SK-N-SH (cell line): ENCODE measurements around the gene TEX35. TPM values are rescaled to one million over a fixed set of nuclear protein-coding genes. Genes with fewer than 3 reads are reported as not detected.

Experiments
- CTCF ChIA-PET: fragments of 300-600, 350-600 bp; formaldehyde crosslinking; extraction: SDS; loops from one replicate; lab custom pipeline; 2021; lab: Yijun Ruan, JAX
- POLR2A ChIA-PET: fragments of 350-600 bp; sonication (Branson Sonifier 250); formaldehyde crosslinking; extraction: SDS; loops from one replicate; lab custom pipeline; 2020; ENCODE audit warnings: antibody characterized with exemption, inconsistent platforms; lab: Yijun Ruan, JAX
- DNase-seq: peaks from one replicate; pipeline ENCODE4 v3.0.0; 2012
- H2AFZ ChIP-seq: fragments of 200-600 bp; sonication (generic); 2 replicates; pipeline ENCODE4 v1.8.1; 2016; ENCODE audit warnings: antibody characterized with exemption, mild to moderate bottlenecking, low read depth
- H3F3A ChIP-seq: fragments of 200-600 bp; sonication (generic); replicated peaks from 2 replicates; pipeline ENCODE3; 2016; ENCODE audit warnings: antibody characterized with exemption, mild to moderate bottlenecking; ENCODE audit not compliant: insufficient read depth
- H3K27ac ChIP-seq, 2 experiments: fragments of 200-500 bp in 1 of 2; fragments of 200-600 bp in 1 of 2; sonication (Bioruptor generic) in 1 of 2; sonication (generic), shearing (Covaris generic) in 1 of 2; 2 replicates each; pipeline versions ENCODE4 v1.5.1 to v1.6.1; 2014 to 2016; ENCODE audit warnings: low read depth in 2 of 2, inconsistent platforms in 1 of 2, low read length in 1 of 2, mild to moderate bottlenecking in 1 of 2, mixed read lengths in 1 of 2
- H3K27me3 ChIP-seq: fragments of 200-600 bp; sonication (generic), shearing (Covaris generic); 2 replicates; pipeline ENCODE4 v1.6.1; 2016; ENCODE audit warnings: mixed run types; ENCODE audit not compliant: insufficient read depth
- H3K36me3 ChIP-seq, 2 experiments: fragments of 200-500 bp in 1 of 2; fragments of 200-600 bp in 1 of 2; sonication (Bioruptor generic) in 1 of 2; sonication (generic) in 1 of 2; replicated peaks in 1 of 2; 2 replicates each; pipeline versions ENCODE3 to v1.5.1; 2014 to 2016; ENCODE audit warnings: low read length in 1 of 2, mild to moderate bottlenecking in 1 of 2; ENCODE audit not compliant: insufficient read depth in 2 of 2, control insufficient read depth in 1 of 2
- H3K4me1 ChIP-seq, 2 experiments: fragments of 200-500 bp in 1 of 2; fragments of 200-600 bp in 1 of 2; sonication (Bioruptor generic) in 1 of 2; sonication (generic), shearing (Covaris generic) in 1 of 2; 2 replicates each; pipeline versions ENCODE4 v1.5.1 to v1.6.1; 2014 to 2016; ENCODE audit warnings: low read depth in 1 of 2, low read length in 1 of 2, mixed run types in 1 of 2; ENCODE audit not compliant: insufficient read depth in 2 of 2, control insufficient read depth in 1 of 2
- H3K4me2 ChIP-seq: fragments of 200-600 bp; sonication (generic), shearing (Covaris generic); 2 replicates; pipeline ENCODE4 v1.6.1; 2017; ENCODE audit warnings: mixed run types
- H3K4me3 ChIP-seq, 2 experiments: fragments of 200-500 bp in 1 of 2; fragments of 200-600 bp in 1 of 2; sonication (Bioruptor generic) in 1 of 2; sonication (generic), shearing (Covaris generic) in 1 of 2; 2 replicates each; pipeline versions ENCODE4 v1.5.1 to v1.8.1; 2014 to 2016; ENCODE audit warnings: low read depth in 2 of 2, inconsistent platforms in 1 of 2, low read length in 1 of 2, mild to moderate bottlenecking in 1 of 2, mixed read lengths in 1 of 2, moderate library complexity in 1 of 2
- H3K79me2 ChIP-seq: fragments of 200-600 bp; sonication (generic); 2 replicates; pipeline ENCODE4 v1.8.1; 2017; ENCODE audit warnings: mild to moderate bottlenecking; ENCODE audit not compliant: insufficient read depth
- H3K9ac ChIP-seq: fragments of 200-600 bp; sonication (generic); 2 replicates; pipeline ENCODE4 v1.6.1; 2017; ENCODE audit warnings: mixed run types
- H3K9me2 ChIP-seq: fragments of 200-600 bp; sonication (generic); 2 replicates; pipeline ENCODE4 v1.6.1; 2017; ENCODE audit warnings: mixed run types
- H3K9me3 ChIP-seq: fragments of 200-600 bp; sonication (generic); 2 replicates; pipeline ENCODE4 v1.6.1; 2017; ENCODE audit warnings: mixed run types, mild to moderate bottlenecking, moderate library complexity
- H4K20me1 ChIP-seq: fragments of 200-600 bp; sonication (generic); 2 replicates; pipeline ENCODE4 v1.6.1; 2017; ENCODE audit warnings: mild to moderate bottlenecking, mixed run types; ENCODE audit not compliant: insufficient read depth
- CTCF ChIP-seq: fragments of 200-600 bp; sonication (generic); IDR thresholded peaks from 2 replicates; pipeline ENCODE4 v1.6.1; 2017; ENCODE audit warnings: antibody characterized with exemption, mild to moderate bottlenecking, moderate library complexity
- EP300 ChIP-seq, 2 experiments: IDR thresholded peaks; 2 replicates each; pipeline versions ENCODE4 v1.4.0 to v1.6.1; 2012; ENCODE audit warnings: borderline replicate concordance in 1 of 2, low read depth in 1 of 2, low read length in 1 of 2
- FOXJ3 ChIP-seq: sonication (generic); formaldehyde crosslinking; IDR thresholded peaks from 2 replicates; pipeline ENCODE4 v1.5.1; 2020; ENCODE audit warnings: mild to moderate bottlenecking, missing genetic modification reagents
- GATA2 ChIP-seq: sonication (generic); formaldehyde crosslinking; IDR thresholded peaks from 2 replicates; pipeline ENCODE4 v1.5.0; 2020; ENCODE audit warnings: mild to moderate bottlenecking, missing genetic modification reagents
- JUND ChIP-seq: IDR thresholded peaks from 2 replicates; pipeline ENCODE4 v1.4.0; 2012
- MAX ChIP-seq: IDR thresholded peaks from 2 replicates; pipeline ENCODE4 v1.4.0; 2012; ENCODE audit warnings: low read depth
- MEF2A ChIP-seq: IDR thresholded peaks from 2 replicates; pipeline ENCODE4 v1.4.0; 2012; ENCODE audit warnings: low read depth, borderline replicate concordance
- MXI1 ChIP-seq: IDR thresholded peaks from 2 replicates; pipeline ENCODE4 v1.6.1; 2012; ENCODE audit warnings: mild to moderate bottlenecking, low read depth, low read length, improper control_type of control experiment
- NRF1 ChIP-seq: IDR thresholded peaks from 2 replicates; pipeline ENCODE4 v1.6.1; 2012; ENCODE audit warnings: low read depth, mild to moderate bottlenecking, low read length
- PBX3 ChIP-seq: IDR thresholded peaks from 2 replicates; pipeline ENCODE4; 2012
- RAD21 ChIP-seq: IDR thresholded peaks from 2 replicates; pipeline ENCODE4 v1.6.1; 2012; ENCODE audit warnings: mild to moderate bottlenecking, low read length
- RCOR1 ChIP-seq: fragments of 150-350 bp; IDR thresholded peaks from 2 replicates; pipeline ENCODE4 v1.6.1; 2017; ENCODE audit warnings: antibody characterized with exemption, low read length
- REST ChIP-seq: IDR thresholded peaks from 2 replicates; pipeline ENCODE4 v1.6.1; 2012; ENCODE audit warnings: mild to moderate bottlenecking, low read depth, low read length, moderate library complexity
- RFX5 ChIP-seq: IDR thresholded peaks from 2 replicates; pipeline ENCODE4 v1.6.1; 2012; ENCODE audit warnings: mild to moderate bottlenecking, improper control_type of control experiment, low read length
- RXRA ChIP-seq: IDR thresholded peaks from 2 replicates; pipeline ENCODE4 v1.4.0; 2012; ENCODE audit warnings: low read depth, mild to moderate bottlenecking, borderline replicate concordance
- SMC3 ChIP-seq: IDR thresholded peaks from 2 replicates; pipeline ENCODE4 v1.6.1; 2012; ENCODE audit warnings: low read depth, low read length, improper control_type of control experiment
- USF1 ChIP-seq: IDR thresholded peaks from 2 replicates; pipeline ENCODE4 v1.4.0; 2012; ENCODE audit warnings: low read depth, borderline replicate concordance
- USF2 ChIP-seq: fragments of 150-350 bp; IDR thresholded peaks from 2 replicates; pipeline ENCODE4 v1.6.1; 2017; ENCODE audit warnings: antibody characterized with exemption, low read length, low read depth, borderline replicate concordance
- YY1 ChIP-seq: IDR thresholded peaks from 2 replicates; pipeline ENCODE4 v1.4.0; 2012; ENCODE audit warnings: low read depth, mild to moderate bottlenecking
- ZBTB33 ChIP-seq: IDR thresholded peaks from 2 replicates; pipeline ENCODE4 v1.4.0; 2012; ENCODE audit warnings: low read depth, borderline replicate concordance
- polyA plus RNA-seq, 3 experiments: library from polyadenylated mRNA; depleted of rRNA; stranded (reverse); fragments of >200 nt; gene quantifications; 2 replicates each; pipeline ENCODE4 v1.2.3, GENCODE V29; 2012

The TEX35 gene
- polyA plus RNA-seq, 1 of the 3 experiments (the other 2 are of a cell fraction) = 0.03 TPM

GRCh38 chr1:178472531-178472930 is 40.4 kb upstream of the TEX35 start:
- no peaks in the 10 kb centered on the region for H3K4me1 ChIP-seq
- H3K79me2 ChIP-seq = no peaks in the 10 kb centered on the region
- no peak overlapping the region for H3K9ac ChIP-seq
- H2AFZ ChIP-seq = no peak overlapping the region
- TF ChIP-seq REST (no peak), NRF1 (no peak), USF1 (no peak), MEF2A (no peak), SMC3 (no peak), GATA2 (CRISPR knock-in tag) (no peak), RAD21 (no peak), MXI1 (no peak), RCOR1 (no peak), EP300 (IDR thresholded peaks at IDR 0.05; ENCODE audit: borderline replicate concordance in 1 of 2, low read depth in 1 of 2, low read length in 1 of 2) (no peak), PBX3 (no peak), JUND (no peak), RXRA (no peak), MAX (no peak), ZBTB33 (no peak), USF2 (no peak), CTCF (no peak), FOXJ3 (CRISPR knock-in tag) (no peak), RFX5 (no peak), YY1 (no peak)
- no peaks in the 10 kb centered on the region for H3K9me3 ChIP-seq
- H3F3A ChIP-seq = no peaks in the 10 kb centered on the region
- H3K4me2 ChIP-seq = no peak overlapping the region
- DNase-seq = no peak
- CTCF ChIA-PET = interaction anchor here (1.3 kb wide), 1 partner anchor 9 kb away, joined by 3 read pairs; no protein-coding TSS in a partner anchor
- no peak overlapping the region for H3K4me3 ChIP-seq
- no peak overlapping the region for H3K27ac ChIP-seq
- no peaks in the 10 kb centered on the region for H3K27me3 ChIP-seq
- H3K9me2 ChIP-seq = no peaks in the 10 kb centered on the region
- H3K36me3 ChIP-seq = peaks cover 37 to 48% of the 10 kb centered on the region in 2 experiments
- H4K20me1 ChIP-seq = no peaks in the 10 kb centered on the region
- POLR2A ChIA-PET = no interaction called here
